ENCODE data around the gene PIK3CG. TPM values are rescaled to one million over a fixed set of nuclear protein-coding genes. Genes with fewer than 3 reads are reported as not detected.

PIK3CG gene
- total and polyA plus RNA-seq, 10 of the 15 experiments (the other 5 are each of a cell fraction or from before 2014, with no cell fraction given) = 0.79 to 7.6 (median 5.2) TPM

- TF ChIP-seq ZBTB40 (IDR thresholded peaks at IDR 0.05; ENCODE audit: borderline replicate concordance) (no peak), RCOR1 (conservative IDR thresholded peaks at IDR 0.05; ENCODE audit: low read depth, low read length) (no peak), CBX5 (IDR thresholded peaks at IDR 0.05; ENCODE audit: low read depth) (no peak), ELK1 (IDR thresholded peaks at IDR 0.05; ENCODE audit: low read depth, low read length) (no peak), NFYA (IDR thresholded peaks at IDR 0.05; ENCODE audit: borderline replicate concordance, low read depth, low read length) (no peak), E4F1 (IDR thresholded peaks at IDR 0.05; ENCODE audit: borderline replicate concordance, partially characterized antibody) (no peak), SUZ12 (IDR thresholded peaks at IDR 0.05; ENCODE audit: unreplicated experiment) (no peak), ZNF687 (IDR thresholded peaks at IDR 0.05) (no peak), NR2C1 (IDR thresholded peaks at IDR 0.05) (no peak), ZBTB33 (IDR thresholded peaks at IDR 0.05) (no peak), RAD51 (IDR thresholded peaks at IDR 0.05) (no peak), IKZF1 (conservative IDR thresholded peaks at IDR 0.05) (no peak), ZNF384 (IDR thresholded peaks at IDR 0.05; ENCODE audit: borderline replicate concordance, low read depth, low read length) (no peak), TAF1 (IDR thresholded peaks at IDR 0.05; ENCODE audit: borderline replicate concordance, low read depth, low read length) (no peak), ZZZ3 (IDR thresholded peaks at IDR 0.05; ENCODE audit: control insufficient read depth, insufficient read length, low read depth) (no peak), CHD4 (IDR thresholded peaks at IDR 0.05) (no peak), HCFC1 (IDR thresholded peaks at IDR 0.05; ENCODE audit: low read length) (no peak)
Measured at GRCh38 chr7:106915873-106916272, 50.8 kb downstream of the PIK3CG start (continued).
